Sigmoid colon (tissue), 3 donors: ENCODE measurements around the gene SF3B1.

Source experiments
- CTCF ChIP-seq, 4 experiments: fragments of 450-650 bp in 3 of 4; fragments of 200-600 bp in 1 of 4; IDR thresholded peaks; one replicate each; pipeline ENCODE4 v1.5.1; 2016 to 2019; ENCODE audit warnings: antibody characterized with exemption in 4 of 4, mild to moderate bottlenecking in 3 of 4, moderate library complexity in 2 of 4
- POLR2A ChIP-seq, 2 donors: fragments of 450-650 bp; IDR thresholded peaks; one replicate each; pipeline ENCODE4 v1.6.1; 2016; ENCODE audit warnings: antibody characterized with exemption in 2 of 2, mild to moderate bottlenecking in 2 of 2, moderate library complexity in 2 of 2

GRCh38 chr2:197372592-197372991 lies 62.2 kb downstream of the SF3B1 start:
- TF ChIP-seq CTCF (IDR thresholded peaks at IDR 0.05) = no peak
- no peak for TF ChIP-seq POLR2A (IDR thresholded peaks at IDR 0.05)
